Caco-2 (cell line): ENCODE measurements around the gene PFKFB3. TPM values are rescaled to one million over a fixed set of nuclear protein-coding genes. Genes with fewer than 3 reads are reported as not detected.

Experiments used
- BruUV-seq: library from RNA; stranded (reverse); fragments of 400-500 nt; replicated peaks from 2 replicates; lab custom pipeline; 2021; lab: Mats Ljungman, UMichigan
- CTCF ChIA-PET: fragments of 300-600 bp; sonication (Branson Sonifier 250); formaldehyde crosslinking; loops from one replicate; lab custom pipeline; 2022; ENCODE audit warnings: antibody characterized with exemption; lab: Charles Lee
- POLR2A ChIA-PET: fragments of 300-600 bp; sonication (Branson Sonifier 250); formaldehyde crosslinking; loops from one replicate; lab custom pipeline; 2022; ENCODE audit warnings: antibody characterized with exemption; lab: Charles Lee
- DNase-seq, 2 experiments: peaks; one replicate each; pipeline versions ENCODE4 v3.0.0 to v3.0.0-alpha.2; 2020 to 2022
- H3K27me3 ChIP-seq: replicated peaks from 2 replicates; pipeline ENCODE4 v1.6.0; 2011; ENCODE audit warnings: low read length; ENCODE audit not compliant: control insufficient read depth, insufficient read depth
- H3K36me3 ChIP-seq: 2 replicates; pipeline ENCODE4 v1.5.1; 2011; ENCODE audit warnings: low read length; ENCODE audit not compliant: control insufficient read depth, insufficient read depth
- H3K4me1 ChIP-seq: fragments of 250-450 bp; sonication (Bioruptor Pico); 2 replicates; pipeline ENCODE4 v1.5.1; 2020; ENCODE audit warnings: mild to moderate bottlenecking
- H3K4me3 ChIP-seq: 2 replicates; pipeline ENCODE4 v1.5.1; 2011; ENCODE audit warnings: low read depth, mild to moderate bottlenecking, control low read depth, low read length
- H3K9me3 ChIP-seq: fragments of 250-450 bp; sonication (Bioruptor Pico); 2 replicates; pipeline ENCODE4 v1.5.1; 2020; ENCODE audit warnings: mild to moderate bottlenecking, moderate library complexity
- H3K27ac Mint-ChIP-seq: one replicate; pipeline ENCODE4 v1.8.0; 2022; ENCODE audit warnings: mixed read lengths; ENCODE audit not compliant: unreplicated experiment
- H3K27me3 Mint-ChIP-seq: one replicate; pipeline ENCODE4 v1.8.0; 2022; ENCODE audit warnings: mixed read lengths; ENCODE audit not compliant: insufficient read depth, unreplicated experiment
- H3K36me3 Mint-ChIP-seq: one replicate; pipeline ENCODE4 v1.8.0; 2022; ENCODE audit warnings: mild to moderate bottlenecking, mixed read lengths; ENCODE audit not compliant: insufficient read depth, unreplicated experiment
- H3K4me1 Mint-ChIP-seq: one replicate; pipeline ENCODE4 v1.8.0; 2022; ENCODE audit warnings: low read depth, mixed read lengths; ENCODE audit not compliant: unreplicated experiment
- H3K4me3 Mint-ChIP-seq: one replicate; pipeline ENCODE4 v1.8.0; 2022; ENCODE audit warnings: mild to moderate bottlenecking, moderate library complexity, mixed read lengths; ENCODE audit not compliant: unreplicated experiment
- H3K9me3 Mint-ChIP-seq: one replicate; pipeline ENCODE4 v1.8.0; 2022; ENCODE audit warnings: mixed read lengths; ENCODE audit not compliant: unreplicated experiment
- CTCF ChIP-seq, 2 experiments: fragments of 200-600 bp in 1 of 2; IDR thresholded peaks; 1 replicate in 1 of 2; 2 replicates in 1 of 2; pipeline versions ENCODE4 v1.5.1 to v1.8.0; 2011 to 2022; ENCODE audit warnings: antibody characterized with exemption in 1 of 2, control low read depth in 1 of 2, inconsistent platforms in 1 of 2, low read depth in 1 of 2, low read length in 1 of 2, mild to moderate bottlenecking in 1 of 2, moderate library complexity in 1 of 2; ENCODE audit not compliant: insufficient read depth in 1 of 2, severe bottlenecking in 1 of 2, unreplicated experiment in 1 of 2
- intact Hi-C: fragments of 100-400 bp; cut with micrococcal nuclease; formaldehyde crosslinking; loops from one replicate; pipeline ENCODE4 v1.10.0; 2022; ENCODE audit not compliant: unreplicated experiment
- total RNA-seq: library from RNA; stranded (reverse); gene quantifications from 2 replicates; pipeline ENCODE4 v1.2.3, GENCODE V29; 2022

Gene PFKFB3
- total RNA-seq, 1 experiment from 2014 or later, result 33.0 TPM

- Histone ChIP-seq H3K27me3 (no peaks in the 10 kb centered on the region), H3K4me1 (peaks cover 18% of the 10 kb centered on the region), H3K4me3 (no peak overlapping the region), H3K36me3 (no peaks in the 10 kb centered on the region), H3K9me3 (no peaks in the 10 kb centered on the region)
- Mint-ChIP-seq H3K27me3 (no peaks in the 10 kb centered on the region), H3K36me3 (peaks cover 5% of the 10 kb centered on the region), H3K4me3 (no peak overlapping the region), H3K9me3 (no peaks in the 10 kb centered on the region), H3K27ac (no peak overlapping the region), H3K4me1 (peaks cover 7% of the 10 kb centered on the region)
- no peak for TF ChIP-seq CTCF (IDR thresholded peaks at IDR 0.05; ENCODE audit: insufficient read depth in 1 of 2, low read depth in 1 of 2, low read length in 1 of 2, severe bottlenecking in 1 of 2, unreplicated experiment in 1 of 2)
- BruUV-seq, result no TSS peak
- POLR2A ChIA-PET, result no interaction called here
- CTCF ChIA-PET, result no interaction called here
- DNase-seq, result no peak
- intact Hi-C loops, result loop anchor here (10.0 kb wide), 1 partner anchor 93 kb away; no protein-coding TSS in a partner anchor
These were observed 69.4 kb downstream of the PFKFB3 start for GRCh38 chr10:6272126-6272525.

GRCh38 chr10:6273351-6273750 lies 70.6 kb downstream of the PFKFB3 start:
- ChIA-PET POLR2A (no interaction called here), CTCF (interaction anchor here (0.6 to 3.9 kb wide), 2 partner anchors 23 to 128 kb away, joined by 3 to 11 read pairs; no protein-coding TSS in a partner anchor)
- Mint-ChIP-seq H3K36me3 (peaks cover 5% of the 10 kb centered on the region), H3K27me3 (no peaks in the 10 kb centered on the region), H3K9me3 (no peaks in the 10 kb centered on the region), H3K4me1 (peaks cover 7% of the 10 kb centered on the region), H3K27ac (no peak overlapping the region), H3K4me3 (no peak overlapping the region)
- TF ChIP-seq CTCF (IDR thresholded peaks at IDR 0.05; ENCODE audit: insufficient read depth in 1 of 2, low read depth in 1 of 2, low read length in 1 of 2, severe bottlenecking in 1 of 2, unreplicated experiment in 1 of 2), result no peak
- Histone ChIP-seq H3K4me3 (no peak overlapping the region), H3K36me3 (no peaks in the 10 kb centered on the region), H3K9me3 (no peaks in the 10 kb centered on the region), H3K27me3 (no peaks in the 10 kb centered on the region), H3K4me1 (peaks cover 17% of the 10 kb centered on the region)
- intact Hi-C loops, result loop anchor here (10.0 kb wide), 1 partner anchor 91 kb away; no protein-coding TSS in a partner anchor
- BruUV-seq, result no TSS peak
- no peak for DNase-seq

- H3K4me1 Mint-ChIP-seq, result peaks cover 7% of the 10 kb centered on the region
- ChIA-PET CTCF (interaction anchor here (0.6 to 3.9 kb wide), 2 partner anchors 23 to 128 kb away, joined by 3 to 11 read pairs; no protein-coding TSS in a partner anchor), POLR2A (no interaction called here)
- intact Hi-C loops, result loop anchor here (10.0 kb wide), 1 partner anchor 91 kb away; no protein-coding TSS in a partner anchor
- Histone ChIP-seq H3K4me1 (peaks cover 24% of the 10 kb centered on the region), H3K9me3 (no peaks in the 10 kb centered on the region), H3K4me3 (no peak overlapping the region), H3K27me3 (no peaks in the 10 kb centered on the region), H3K36me3 (no peaks in the 10 kb centered on the region)
- H3K9me3 Mint-ChIP-seq, result no peaks in the 10 kb centered on the region
- H3K27me3 Mint-ChIP-seq, result no peaks in the 10 kb centered on the region
- H3K36me3 Mint-ChIP-seq, result peaks cover 5% of the 10 kb centered on the region
- BruUV-seq, result no TSS peak
- no peak overlapping the region for H3K4me3 Mint-ChIP-seq
- no peak for TF ChIP-seq CTCF (IDR thresholded peaks at IDR 0.05; ENCODE audit: insufficient read depth in 1 of 2, low read depth in 1 of 2, low read length in 1 of 2, severe bottlenecking in 1 of 2, unreplicated experiment in 1 of 2)
- H3K27ac Mint-ChIP-seq, result no peak overlapping the region
- no peak for DNase-seq
These were observed 71.3 kb downstream of the PFKFB3 start for GRCh38 chr10:6274040-6274439.
